A673 (cell line): ENCODE data around the gene VASH2. TPM values are rescaled to one million over a fixed set of nuclear protein-coding genes. Genes with fewer than 3 reads are reported as not detected.

Source experiments
- BruUV-seq: library from RNA; stranded (reverse); fragments of 400-500 nt; replicated peaks from 2 replicates; lab custom pipeline; 2021; lab: Mats Ljungman, UMichigan
- CTCF ChIA-PET: fragments of 300-600 bp; sonication (Branson Sonifier 250); formaldehyde crosslinking; loops from one replicate; lab custom pipeline; 2022; ENCODE audit warnings: antibody characterized with exemption; lab: Charles Lee
- POLR2A ChIA-PET: fragments of 300-600 bp; sonication (Branson Sonifier 250); formaldehyde crosslinking; loops from one replicate; lab custom pipeline; 2022; ENCODE audit warnings: antibody characterized with exemption; ENCODE audit not compliant: low non-redundant PET; lab: Charles Lee
- DNase-seq: peaks from one replicate; pipeline ENCODE4 v3.0.0-alpha.2; 2015; ENCODE audit warnings: low spot score
- H3K27ac ChIP-seq: fragments of 200-600 bp; sonication (generic); 2 replicates; pipeline ENCODE4 v1.5.1; 2016; ENCODE audit warnings: mixed run types, low read depth, mild to moderate bottlenecking, mixed read lengths, antibody characterized with exemption, low read length; ENCODE audit not compliant: poor library complexity, severe bottlenecking
- H3K27me3 ChIP-seq: fragments of 200-600 bp; sonication (generic); replicated peaks from 2 replicates; pipeline ENCODE4 v1.6.1; 2017; ENCODE audit warnings: mixed run types, low read depth, mild to moderate bottlenecking, mixed read lengths, antibody characterized with exemption, low read length; ENCODE audit not compliant: insufficient read depth, poor library complexity
- H3K36me3 ChIP-seq: fragments of 200-600 bp; sonication (generic); 2 replicates; pipeline ENCODE4 v1.6.1; 2016; ENCODE audit warnings: mixed run types, mild to moderate bottlenecking, mixed read lengths, antibody characterized with exemption, low read length; ENCODE audit not compliant: insufficient read depth, poor library complexity, severe bottlenecking
- H3K4me1 ChIP-seq: fragments of 200-600 bp; sonication (generic); 2 replicates; pipeline ENCODE4 v1.6.1; 2017; ENCODE audit warnings: mixed run types, mild to moderate bottlenecking, mixed read lengths, antibody characterized with exemption, low read length; ENCODE audit not compliant: insufficient read depth, poor library complexity, severe bottlenecking
- H3K4me3 ChIP-seq: fragments of 200-600 bp; sonication (generic); 2 replicates; pipeline ENCODE4 v1.5.1; 2016; ENCODE audit warnings: low read depth, mixed run types, mild to moderate bottlenecking, mixed read lengths, low read length; ENCODE audit not compliant: poor library complexity, severe bottlenecking
- H3K9me3 ChIP-seq: fragments of 200-600 bp; sonication (generic); 2 replicates; pipeline ENCODE4 v1.6.1; 2016; ENCODE audit warnings: mixed run types, low read depth, mild to moderate bottlenecking, mixed read lengths, antibody characterized with exemption, low read length; ENCODE audit not compliant: poor library complexity, severe bottlenecking
- EZH2 ChIP-seq: fragments of 200-600 bp; sonication (generic); IDR thresholded peaks from 2 replicates; pipeline ENCODE4 v1.6.1; 2017; ENCODE audit warnings: borderline replicate concordance, low read depth, mild to moderate bottlenecking, mixed read lengths, antibody characterized with exemption, low read length; ENCODE audit not compliant: poor library complexity, severe bottlenecking
- intact Hi-C: fragments of 100-400 bp; cut with micrococcal nuclease; formaldehyde crosslinking; loops from one replicate; pipeline ENCODE4 v1.10.0; 2022; ENCODE audit not compliant: unreplicated experiment
- total RNA-seq: library from RNA; stranded (reverse); gene quantifications from 2 replicates; pipeline ENCODE4 v1.2.3, GENCODE V29; 2021
- TF ChIP-seq, protein P1 (sequence below): fragments of 300-800, 200-600 bp; sonication (generic); conservative IDR thresholded peaks from 2 replicates; pipeline ENCODE4 v1.5.1; 2017; ENCODE audit warnings: low read depth, mild to moderate bottlenecking, antibody characterized with exemption, low read length, moderate library complexity, mixed read lengths

VASH2 gene
- total RNA-seq, 1 experiment from 2014 or later = 2.7 TPM

DNA sequence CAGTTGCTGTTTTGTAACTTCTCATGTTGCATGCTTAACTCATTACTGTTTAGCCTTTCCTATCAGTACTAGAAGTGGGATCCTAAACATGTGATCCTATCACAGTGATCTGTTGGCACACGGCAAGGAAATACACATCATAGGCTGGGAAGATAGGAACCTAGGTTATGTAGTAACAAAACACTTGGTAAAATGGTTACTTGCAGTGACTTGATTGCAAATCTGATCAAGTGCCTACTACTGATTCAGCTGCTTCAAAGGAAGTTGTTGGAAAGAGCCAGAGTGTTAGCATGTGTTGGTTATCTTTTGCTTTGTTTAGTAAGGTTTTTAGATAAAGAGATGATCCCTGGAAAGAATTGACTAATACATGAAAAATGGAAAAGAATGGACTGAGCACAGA lies 8.9 kb upstream of the VASH2 start:
- Histone ChIP-seq H3K36me3 (no peaks in the 10 kb centered on the region), H3K4me3 (no peak overlapping the region), H3K27ac (no peak overlapping the region), H3K4me1 (no peaks in the 10 kb centered on the region), H3K9me3 (no peaks in the 10 kb centered on the region), H3K27me3 (no peaks in the 10 kb centered on the region)
- TF ChIP-seq, protein P1, sequence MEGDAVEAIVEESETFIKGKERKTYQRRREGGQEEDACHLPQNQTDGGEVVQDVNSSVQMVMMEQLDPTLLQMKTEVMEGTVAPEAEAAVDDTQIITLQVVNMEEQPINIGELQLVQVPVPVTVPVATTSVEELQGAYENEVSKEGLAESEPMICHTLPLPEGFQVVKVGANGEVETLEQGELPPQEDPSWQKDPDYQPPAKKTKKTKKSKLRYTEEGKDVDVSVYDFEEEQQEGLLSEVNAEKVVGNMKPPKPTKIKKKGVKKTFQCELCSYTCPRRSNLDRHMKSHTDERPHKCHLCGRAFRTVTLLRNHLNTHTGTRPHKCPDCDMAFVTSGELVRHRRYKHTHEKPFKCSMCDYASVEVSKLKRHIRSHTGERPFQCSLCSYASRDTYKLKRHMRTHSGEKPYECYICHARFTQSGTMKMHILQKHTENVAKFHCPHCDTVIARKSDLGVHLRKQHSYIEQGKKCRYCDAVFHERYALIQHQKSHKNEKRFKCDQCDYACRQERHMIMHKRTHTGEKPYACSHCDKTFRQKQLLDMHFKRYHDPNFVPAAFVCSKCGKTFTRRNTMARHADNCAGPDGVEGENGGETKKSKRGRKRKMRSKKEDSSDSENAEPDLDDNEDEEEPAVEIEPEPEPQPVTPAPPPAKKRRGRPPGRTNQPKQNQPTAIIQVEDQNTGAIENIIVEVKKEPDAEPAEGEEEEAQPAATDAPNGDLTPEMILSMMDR = no peak
- TF ChIP-seq EZH2 = no peak
- CTCF ChIA-PET = no interaction called here
- no peak for DNase-seq
- intact Hi-C loops = no loop called here
- POLR2A ChIA-PET = no interaction called here
- no TSS peak for BruUV-seq

DNA sequence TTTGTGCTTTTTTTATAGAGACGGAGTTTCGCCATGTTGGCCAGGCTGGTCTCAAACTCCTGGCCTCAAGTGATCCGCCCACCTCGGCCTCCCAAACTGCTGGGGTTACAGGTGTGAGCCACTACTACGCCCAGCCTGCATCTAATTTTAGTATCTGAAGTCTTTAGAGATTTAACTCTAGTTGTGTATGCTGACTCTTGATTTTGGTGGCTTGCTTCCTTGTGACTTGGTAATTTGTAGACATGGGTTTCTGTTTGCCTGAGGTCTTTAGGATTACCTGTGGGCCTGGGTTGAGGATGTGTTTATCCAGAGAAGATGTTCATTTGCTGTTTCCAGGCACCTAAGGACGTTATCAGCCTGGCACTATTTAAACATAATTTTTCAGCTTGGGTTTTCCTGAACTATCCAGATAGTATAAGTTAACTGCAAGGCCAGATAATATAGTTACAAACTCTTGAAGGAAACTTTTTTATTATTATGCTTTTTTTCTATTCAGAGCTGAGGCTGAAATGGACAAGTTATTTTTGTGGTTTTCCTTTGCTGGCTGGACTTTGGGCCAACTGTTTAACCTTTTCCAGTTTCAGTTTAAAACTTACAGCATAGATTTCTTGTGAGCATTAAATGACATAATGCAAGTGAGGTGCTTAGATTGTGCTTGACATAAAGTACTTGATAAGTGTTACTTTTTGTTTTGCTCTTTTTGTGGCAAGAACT lies 7.5 kb upstream of the VASH2 start:
- Histone ChIP-seq H3K9me3 (no peaks in the 10 kb centered on the region), H3K4me3 (no peak overlapping the region), H3K4me1 (no peaks in the 10 kb centered on the region), H3K27me3 (no peaks in the 10 kb centered on the region), H3K27ac (no peak overlapping the region), H3K36me3 (no peaks in the 10 kb centered on the region)
- BruUV-seq = no TSS peak
- POLR2A ChIA-PET = no interaction called here
- intact Hi-C loops = no loop called here
- no peak for DNase-seq
- TF ChIP-seq, protein P1 = no peak
- no peak for TF ChIP-seq EZH2
- CTCF ChIA-PET = no interaction called here

DNA sequence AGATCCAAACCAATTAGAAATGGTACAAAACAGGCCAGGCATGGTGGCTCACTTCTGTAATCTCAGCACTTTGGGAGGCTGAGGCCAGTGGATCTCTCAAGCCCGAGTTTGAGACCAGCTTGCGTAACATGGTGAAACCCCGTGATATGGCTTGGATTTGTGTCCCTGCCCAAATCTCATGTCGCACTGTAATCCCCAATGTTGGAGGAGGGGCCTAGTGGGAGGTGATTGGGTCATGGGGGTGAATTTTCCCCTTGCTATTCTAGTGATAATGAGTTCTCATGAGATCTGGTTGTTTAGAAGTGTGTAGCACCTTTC lies 7.0 kb upstream of the VASH2 start:
- intact Hi-C loops = no loop called here
- CTCF ChIA-PET = no interaction called here

More for the DNA sequence above, 7.0 kb upstream of the VASH2 start:
- H3K4me3 ChIP-seq = no peak overlapping the region
- no TSS peak for BruUV-seq
- H3K27ac ChIP-seq = no peak overlapping the region
- no peak for TF ChIP-seq EZH2
- TF ChIP-seq, protein P1 = no peak
- DNase-seq = no peak
- H3K9me3 ChIP-seq = no peaks in the 10 kb centered on the region
- no peaks in the 10 kb centered on the region for H3K4me1 ChIP-seq
- POLR2A ChIA-PET = no interaction called here
- no peaks in the 10 kb centered on the region for H3K36me3 ChIP-seq
- no peaks in the 10 kb centered on the region for H3K27me3 ChIP-seq
